ENCODE measurements around the gene AGAP3. TPM values are rescaled to one million over a fixed set of nuclear protein-coding genes. Genes with fewer than 3 reads are reported as not detected.

Gene AGAP3
- total RNA-seq, 1 experiment from 2014 or later = 126 TPM

- no peak overlapping the region for H3K9ac ChIP-seq (ENCODE audit: low read length)
These were observed 51.5 kb downstream of the AGAP3 start for GRCh38 chr7:151137791-151138152.

DNA sequence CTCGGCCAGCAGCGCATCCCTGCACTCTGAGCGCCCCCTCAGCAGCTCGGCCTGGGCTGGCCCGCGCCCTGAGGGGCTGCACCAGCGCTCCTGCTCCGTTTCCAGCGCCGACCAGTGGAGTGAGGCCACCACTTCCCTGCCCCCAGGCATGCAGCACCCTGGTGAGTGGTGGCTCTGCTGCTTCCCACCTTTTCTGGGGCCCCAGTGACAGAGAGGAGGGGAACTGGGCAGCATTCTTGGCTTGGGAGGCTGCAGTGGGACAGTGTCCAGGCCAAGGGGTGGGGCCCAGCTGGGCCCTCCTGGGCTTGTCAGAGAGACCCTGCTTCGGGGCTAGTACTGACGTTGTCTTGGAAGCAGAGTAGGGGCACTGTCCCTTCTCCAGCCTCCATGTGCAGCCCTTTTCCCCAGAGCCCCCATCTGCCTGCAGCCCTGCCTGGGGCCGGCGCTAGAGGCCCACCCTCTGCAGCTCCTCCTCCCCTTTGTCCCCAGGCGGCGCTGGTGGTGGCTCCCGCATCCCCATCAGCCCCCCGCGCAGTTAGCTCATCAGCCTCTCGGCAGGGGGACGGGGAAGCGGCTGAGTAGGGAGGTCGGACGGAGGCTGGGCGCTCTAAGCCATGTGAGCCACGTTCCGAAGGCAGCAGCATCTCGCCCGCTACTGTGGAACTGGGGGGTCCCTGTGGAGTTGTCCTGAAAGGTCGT lies 52.0 kb downstream of the AGAP3 start:
- DNase-seq (ENCODE audit: low read depth, low spot score) = no peak
- H3K27ac ChIP-seq (ENCODE audit: low read depth, low read length) = no peak overlapping the region
- no TSS peak for BruUV-seq (replicated peaks)
- ChIA-PET CTCF (no interaction called here), RAD21 (ENCODE audit: low non-redundant PET in 1 of 2, low total read pairs in 2 of 2, uncharacterized antibody in 2 of 2, unreplicated experiment in 2 of 2) (no interaction called here), POLR2A (no interaction called here)
- no peaks in the 10 kb centered on the region for H3K79me2 ChIP-seq (ENCODE audit: insufficient read depth, low read length)
- no peaks in the 10 kb centered on the region for H4K20me1 ChIP-seq (ENCODE audit: insufficient read depth)
- H3K4me1 ChIP-seq (ENCODE audit: control insufficient read depth in 1 of 2, insufficient read depth in 2 of 2, low read length in 2 of 2) = no peaks in the 10 kb centered on the region
- H3K4me2 ChIP-seq (ENCODE audit: low read length) = no peak overlapping the region
- H2AFZ ChIP-seq (ENCODE audit: low read depth, low read length, poor library complexity, severe bottlenecking) = no peak overlapping the region
- ATAC-seq = no peak
- H3K27me3 ChIP-seq (ENCODE audit: insufficient read depth, low read length) = no peaks in the 10 kb centered on the region
- no peak overlapping the region for H3K4me3 ChIP-seq (replicated peaks in 1 of 2; ENCODE audit: low read depth in 1 of 2, low read length in 2 of 2)
- peaks cover 9 to 20% of the 10 kb centered on the region in 2 experiments; a peak in 3 of 4 replicates for H3K36me3 ChIP-seq (ENCODE audit: control insufficient read depth in 1 of 2, insufficient read depth in 2 of 2, low read length in 2 of 2)
- no peaks in the 10 kb centered on the region for H3K9me2 ChIP-seq (ENCODE audit: insufficient read depth)
- no peak overlapping the region for H3K9ac ChIP-seq (ENCODE audit: low read length)
- intact Hi-C loops (cut with micrococcal nuclease) = no loop called here
- no peaks in the 10 kb centered on the region for H3K9me3 ChIP-seq (ENCODE audit: control insufficient read depth in 1 of 2, insufficient read depth in 1 of 2, low read depth in 1 of 2, low read length in 2 of 2)
- no peak for TF ChIP-seq POLR2AphosphoS5 (IDR thresholded peaks at IDR 0.05; ENCODE audit: low read depth, low read length)
- TF ChIP-seq SP1 (IDR thresholded peaks at IDR 0.05; ENCODE audit: low read depth) = no peak
- TF ChIP-seq, protein P1, sequence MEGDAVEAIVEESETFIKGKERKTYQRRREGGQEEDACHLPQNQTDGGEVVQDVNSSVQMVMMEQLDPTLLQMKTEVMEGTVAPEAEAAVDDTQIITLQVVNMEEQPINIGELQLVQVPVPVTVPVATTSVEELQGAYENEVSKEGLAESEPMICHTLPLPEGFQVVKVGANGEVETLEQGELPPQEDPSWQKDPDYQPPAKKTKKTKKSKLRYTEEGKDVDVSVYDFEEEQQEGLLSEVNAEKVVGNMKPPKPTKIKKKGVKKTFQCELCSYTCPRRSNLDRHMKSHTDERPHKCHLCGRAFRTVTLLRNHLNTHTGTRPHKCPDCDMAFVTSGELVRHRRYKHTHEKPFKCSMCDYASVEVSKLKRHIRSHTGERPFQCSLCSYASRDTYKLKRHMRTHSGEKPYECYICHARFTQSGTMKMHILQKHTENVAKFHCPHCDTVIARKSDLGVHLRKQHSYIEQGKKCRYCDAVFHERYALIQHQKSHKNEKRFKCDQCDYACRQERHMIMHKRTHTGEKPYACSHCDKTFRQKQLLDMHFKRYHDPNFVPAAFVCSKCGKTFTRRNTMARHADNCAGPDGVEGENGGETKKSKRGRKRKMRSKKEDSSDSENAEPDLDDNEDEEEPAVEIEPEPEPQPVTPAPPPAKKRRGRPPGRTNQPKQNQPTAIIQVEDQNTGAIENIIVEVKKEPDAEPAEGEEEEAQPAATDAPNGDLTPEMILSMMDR (IDR thresholded peaks at IDR 0.05 in 2 of 3, conservative IDR thresholded peaks at IDR 0.05 in 1 of 3; ENCODE audit: borderline replicate concordance in 1 of 3, insufficient read depth in 1 of 3, low read depth in 2 of 3, low read length in 2 of 3) = no peak
- no peak for TF ChIP-seq CEBPB (IDR thresholded peaks at IDR 0.05; ENCODE audit: low read depth)
- no peak for TF ChIP-seq ZNF274 (IDR thresholded peaks at IDR 0.05; ENCODE audit: low read depth, low read length)
- TF ChIP-seq JUND (IDR thresholded peaks at IDR 0.05) = no peak
- TF ChIP-seq EZH2phosphoT487 (IDR thresholded peaks at IDR 0.05; ENCODE audit: borderline replicate concordance) = no peak
- TF ChIP-seq SRF (IDR thresholded peaks at IDR 0.05; ENCODE audit: low read depth) = no peak
- no peak for TF ChIP-seq FOSL1 (IDR thresholded peaks at IDR 0.05; ENCODE audit: low read depth)
- no peak for TF ChIP-seq TCF7L2 (IDR thresholded peaks at IDR 0.05; ENCODE audit: borderline replicate concordance, extremely low read depth, insufficient read depth, insufficient read length)
- TF ChIP-seq, protein P2, sequence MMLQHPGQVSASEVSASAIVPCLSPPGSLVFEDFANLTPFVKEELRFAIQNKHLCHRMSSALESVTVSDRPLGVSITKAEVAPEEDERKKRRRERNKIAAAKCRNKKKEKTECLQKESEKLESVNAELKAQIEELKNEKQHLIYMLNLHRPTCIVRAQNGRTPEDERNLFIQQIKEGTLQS (IDR thresholded peaks at IDR 0.05) = no peak
- no peak for TF ChIP-seq POLR2A (IDR thresholded peaks at IDR 0.05; ENCODE audit: borderline replicate concordance, extremely low read depth, insufficient read depth, insufficient read length)
- TF ChIP-seq, protein P3, sequence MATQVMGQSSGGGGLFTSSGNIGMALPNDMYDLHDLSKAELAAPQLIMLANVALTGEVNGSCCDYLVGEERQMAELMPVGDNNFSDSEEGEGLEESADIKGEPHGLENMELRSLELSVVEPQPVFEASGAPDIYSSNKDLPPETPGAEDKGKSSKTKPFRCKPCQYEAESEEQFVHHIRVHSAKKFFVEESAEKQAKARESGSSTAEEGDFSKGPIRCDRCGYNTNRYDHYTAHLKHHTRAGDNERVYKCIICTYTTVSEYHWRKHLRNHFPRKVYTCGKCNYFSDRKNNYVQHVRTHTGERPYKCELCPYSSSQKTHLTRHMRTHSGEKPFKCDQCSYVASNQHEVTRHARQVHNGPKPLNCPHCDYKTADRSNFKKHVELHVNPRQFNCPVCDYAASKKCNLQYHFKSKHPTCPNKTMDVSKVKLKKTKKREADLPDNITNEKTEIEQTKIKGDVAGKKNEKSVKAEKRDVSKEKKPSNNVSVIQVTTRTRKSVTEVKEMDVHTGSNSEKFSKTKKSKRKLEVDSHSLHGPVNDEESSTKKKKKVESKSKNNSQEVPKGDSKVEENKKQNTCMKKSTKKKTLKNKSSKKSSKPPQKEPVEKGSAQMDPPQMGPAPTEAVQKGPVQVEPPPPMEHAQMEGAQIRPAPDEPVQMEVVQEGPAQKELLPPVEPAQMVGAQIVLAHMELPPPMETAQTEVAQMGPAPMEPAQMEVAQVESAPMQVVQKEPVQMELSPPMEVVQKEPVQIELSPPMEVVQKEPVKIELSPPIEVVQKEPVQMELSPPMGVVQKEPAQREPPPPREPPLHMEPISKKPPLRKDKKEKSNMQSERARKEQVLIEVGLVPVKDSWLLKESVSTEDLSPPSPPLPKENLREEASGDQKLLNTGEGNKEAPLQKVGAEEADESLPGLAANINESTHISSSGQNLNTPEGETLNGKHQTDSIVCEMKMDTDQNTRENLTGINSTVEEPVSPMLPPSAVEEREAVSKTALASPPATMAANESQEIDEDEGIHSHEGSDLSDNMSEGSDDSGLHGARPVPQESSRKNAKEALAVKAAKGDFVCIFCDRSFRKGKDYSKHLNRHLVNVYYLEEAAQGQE (IDR thresholded peaks at IDR 0.05; ENCODE audit: low read depth) = no peak
- no peak for TF ChIP-seq EGR1 (IDR thresholded peaks at IDR 0.05; ENCODE audit: low read depth)
- no peak for TF ChIP-seq RAD21 (IDR thresholded peaks at IDR 0.05; ENCODE audit: low read depth)

More at GRCh38 chr7:151137791-151138152, 51.5 kb downstream of the AGAP3 start:
- Histone ChIP-seq H3K79me2 (ENCODE audit: insufficient read depth, low read length) (no peaks in the 10 kb centered on the region), H3K4me2 (ENCODE audit: low read length) (no peak overlapping the region), H3K27ac (ENCODE audit: low read depth, low read length) (no peak overlapping the region), H3K36me3 (ENCODE audit: control insufficient read depth in 1 of 2, insufficient read depth in 2 of 2, low read length in 2 of 2) (peaks cover 9 to 16% of the 10 kb centered on the region in 2 experiments; a peak in 3 of 4 replicates), H3K4me1 (ENCODE audit: control insufficient read depth in 1 of 2, insufficient read depth in 2 of 2, low read length in 2 of 2) (no peaks in the 10 kb centered on the region), H3K9me2 (ENCODE audit: insufficient read depth) (no peaks in the 10 kb centered on the region), H3K27me3 (ENCODE audit: insufficient read depth, low read length) (no peaks in the 10 kb centered on the region), H3K9me3 (ENCODE audit: control insufficient read depth in 1 of 2, insufficient read depth in 1 of 2, low read depth in 1 of 2, low read length in 2 of 2) (no peaks in the 10 kb centered on the region), H2AFZ (ENCODE audit: low read depth, low read length, poor library complexity, severe bottlenecking) (no peak overlapping the region), H4K20me1 (ENCODE audit: insufficient read depth) (no peaks in the 10 kb centered on the region), H3K4me3 (replicated peaks in 1 of 2; ENCODE audit: low read depth in 1 of 2, low read length in 2 of 2) (no peak overlapping the region)
- ChIA-PET RAD21 (ENCODE audit: low non-redundant PET in 1 of 2, low total read pairs in 2 of 2, uncharacterized antibody in 2 of 2, unreplicated experiment in 2 of 2) (no interaction called here), POLR2A (no interaction called here), CTCF (interaction anchor here (1.1 kb wide), 1 partner anchor 14 kb away, joined by 5 read pairs; no protein-coding TSS in a partner anchor)
- intact Hi-C loops (cut with micrococcal nuclease) = no loop called here
- no TSS peak for BruUV-seq (replicated peaks)
- TF ChIP-seq SP1 (IDR thresholded peaks at IDR 0.05; ENCODE audit: low read depth) (no peak), SRF (IDR thresholded peaks at IDR 0.05; ENCODE audit: low read depth) (no peak), ELF1 (IDR thresholded peaks at IDR 0.05; ENCODE audit: borderline replicate concordance, low read depth) (no peak)
- no peak for ATAC-seq
- DNase-seq (ENCODE audit: low read depth, low spot score) = no peak
